Bronchial epithelial cell (primary cell): ENCODE data around the gene OR2AE1. TPM values are rescaled to one million over a fixed set of nuclear protein-coding genes. Genes with fewer than 3 reads are reported as not detected.

ENCODE experiments used
- DNase-seq: peaks from one replicate; pipeline ENCODE4 v3.0.0-alpha.2; 2010; ENCODE audit warnings: low read depth
- FAIRE-seq: peaks from 2 replicates; lab custom pipeline; 2011; peaks lifted over from hg19 to GRCh38; lab: Jason Lieb, UNC
- H3K27me3 ChIP-seq: 2 replicates; pipeline ENCODE4 v1.5.1; 2011; ENCODE audit warnings: low read length; ENCODE audit not compliant: control insufficient read depth, insufficient read depth
- H3K36me3 ChIP-seq: 2 replicates; pipeline ENCODE4 v1.5.1; 2011; ENCODE audit warnings: low read length; ENCODE audit not compliant: control insufficient read depth, insufficient read depth
- H3K4me3 ChIP-seq: 2 replicates; pipeline ENCODE4 v1.5.1; 2011; ENCODE audit warnings: mild to moderate bottlenecking, low read depth, low read length, control low read depth
- CTCF ChIP-seq: IDR thresholded peaks from 2 replicates; pipeline ENCODE4 v1.5.1; 2011; ENCODE audit warnings: mild to moderate bottlenecking, moderate library complexity, low read length, control low read depth, inconsistent platforms; ENCODE audit not compliant: insufficient read depth, severe bottlenecking
- total RNA-seq: library from RNA; depleted of rRNA; stranded (reverse); fragments of >200 nt; gene quantifications from 2 replicates; pipeline ENCODE4 v1.2.1, GENCODE V29; 2014

The OR2AE1 gene
- total RNA-seq, 1 donor from 2014 or later, result not detected

- no peak for TF ChIP-seq CTCF
- DNase-seq, result no peak
- FAIRE-seq, result no peak
Measured at GRCh38 chr7:99831595-99831994, 45.2 kb downstream of the OR2AE1 start.

GRCh38 chr7:99829524-99830160, 47.2 kb downstream of the OR2AE1 start:
- Histone ChIP-seq H3K36me3 (no peaks in the 10 kb centered on the region), H3K4me3 (no peak overlapping the region), H3K27me3 (no peaks in the 10 kb centered on the region)
- DNase-seq (peak; percentile 33), FAIRE-seq (no peak)
- no peak for TF ChIP-seq CTCF

More at GRCh38 chr7:99831595-99831994, 45.2 kb downstream of the OR2AE1 start:
- Histone ChIP-seq H3K4me3 (no peak overlapping the region), H3K36me3 (no peaks in the 10 kb centered on the region), H3K27me3 (no peaks in the 10 kb centered on the region)

GRCh38 chr7:99828811-99829210, 48.0 kb downstream of the OR2AE1 start:
- FAIRE-seq, result no peak
- H3K36me3 ChIP-seq, result no peaks in the 10 kb centered on the region
- no peak overlapping the region for H3K4me3 ChIP-seq
- DNase-seq, result no peak
- H3K27me3 ChIP-seq, result no peaks in the 10 kb centered on the region
- no peak for TF ChIP-seq CTCF

GRCh38 chr7:99827040-99827778, 49.6 kb downstream of the OR2AE1 start:
- Histone ChIP-seq H3K27me3 (no peaks in the 10 kb centered on the region), H3K4me3 (no peak overlapping the region), H3K36me3 (no peaks in the 10 kb centered on the region)
- TF ChIP-seq CTCF, result no peak
- no peak for DNase-seq
- no peak for FAIRE-seq

Other genes with a start within 250 kb of the OR2AE1 start
- 3.7 and 30.2 TPM in 2 replicates for gene CYP3A5, start 197.0 kb downstream of the OR2AE1 start, total RNA-seq
- gene CYP3A7, start 141.8 kb downstream of the OR2AE1 start, total RNA-seq, result not detected in 2 replicates
- gene CYP3A4, start 92.8 kb downstream of the OR2AE1 start, total RNA-seq, result 0.26 TPM in 1 of 2 replicates, not detected in the other
- gene CYP3A43, start 49.0 kb downstream of the OR2AE1 start, total RNA-seq, result not detected in 2 replicates
- gene TRIM4, start 42.5 kb upstream of the OR2AE1 start, total RNA-seq, result 17.1 and 20.7 TPM in 2 replicates
- not detected in 2 replicates for gene GJC3, start 52.6 kb upstream of the OR2AE1 start, total RNA-seq
- gene AZGP1, start 99.0 kb upstream of the OR2AE1 start, total RNA-seq, result 1.2 and 1.6 TPM in 2 replicates
- gene ZKSCAN1, start 138.6 kb upstream of the OR2AE1 start, total RNA-seq, result 25.0 and 33.2 TPM in 2 replicates
- 9.6 and 11.6 TPM in 2 replicates for gene ZSCAN21, start 172.7 kb upstream of the OR2AE1 start, total RNA-seq
- gene ZNF3, start 204.7 kb upstream of the OR2AE1 start, total RNA-seq, result 13.6 and 21.1 TPM in 2 replicates
- 60.0 and 77.6 TPM in 2 replicates for gene COPS6, start 211.9 kb upstream of the OR2AE1 start, total RNA-seq
- 15.9 and 46.1 TPM in 2 replicates for gene MCM7, start 224.4 kb upstream of the OR2AE1 start, total RNA-seq
- 13.3 and 22.6 TPM in 2 replicates for gene AP4M1, start 224.6 kb upstream of the OR2AE1 start, total RNA-seq
- 16.9 and 22.9 TPM in 2 replicates for gene TAF6, start 242.3 kb upstream of the OR2AE1 start, total RNA-seq
- 2.4 and 2.9 TPM in 2 replicates for gene CNPY4, start 242.6 kb upstream of the OR2AE1 start, total RNA-seq
- 1.2 and 1.6 TPM in 2 replicates for gene MBLAC1, start 249.9 kb upstream of the OR2AE1 start, total RNA-seq